Measurements from ENCODE around the gene TMEM117.

The TMEM117 gene

GRCh38 chr12:43914391-43914790 lies 78.5 kb downstream of the TMEM117 start:
- no peak for DNase-seq (ENCODE audit: low read depth in 2 of 2)
- no peak for TF ChIP-seq CTCF (IDR thresholded peaks at IDR 0.05; ENCODE audit: low read depth, low read length)
- H3K4me3 ChIP-seq (replicated peaks in 1 of 2; ENCODE audit: low read depth in 2 of 2, low read length in 2 of 2): no peak overlapping the region

GRCh38 chr12:43914923-43915468 lies 79.1 kb downstream of the TMEM117 start:
- no peak for DNase-seq (ENCODE audit: low read depth in 2 of 2)
- no peak for TF ChIP-seq CTCF (IDR thresholded peaks at IDR 0.05; ENCODE audit: low read depth, low read length)
- H3K4me3 ChIP-seq (replicated peaks in 1 of 2; ENCODE audit: low read depth in 2 of 2, low read length in 2 of 2): no peak overlapping the region

GRCh38 chr12:43917896-43918295 lies 82.0 kb downstream of the TMEM117 start:
- H3K4me3 ChIP-seq (replicated peaks in 1 of 2; ENCODE audit: low read depth in 2 of 2, low read length in 2 of 2): no peak overlapping the region
- no peak for DNase-seq (ENCODE audit: low read depth in 2 of 2)
- no peak for TF ChIP-seq CTCF (IDR thresholded peaks at IDR 0.05; ENCODE audit: low read depth, low read length)

GRCh38 chr12:43921666-43922337 lies 85.9 kb downstream of the TMEM117 start:
- TF ChIP-seq CTCF (IDR thresholded peaks at IDR 0.05; ENCODE audit: low read depth, low read length): no peak
- peak in 1 of 2 donors; percentile 18 for DNase-seq (ENCODE audit: low read depth in 2 of 2)
- H3K4me3 ChIP-seq (replicated peaks in 1 of 2; ENCODE audit: low read depth in 2 of 2, low read length in 2 of 2): no peak overlapping the region

GRCh38 chr12:43930032-43930431 lies 94.2 kb downstream of the TMEM117 start:
- no peak overlapping the region for H3K4me3 ChIP-seq (replicated peaks in 1 of 2; ENCODE audit: low read depth in 2 of 2, low read length in 2 of 2)
- TF ChIP-seq CTCF (IDR thresholded peaks at IDR 0.05; ENCODE audit: low read depth, low read length): no peak
- DNase-seq (ENCODE audit: low read depth in 2 of 2): no peak

- TF ChIP-seq CTCF (IDR thresholded peaks at IDR 0.05; ENCODE audit: low read depth, low read length): no peak
- H3K4me3 ChIP-seq (replicated peaks in 1 of 2; ENCODE audit: low read depth in 2 of 2, low read length in 2 of 2): no peak overlapping the region
- no peak for DNase-seq (ENCODE audit: low read depth in 2 of 2)
Measured at GRCh38 chr12:43931187-43931586, 95.3 kb downstream of the TMEM117 start.

GRCh38 chr12:43935581-43935980 lies 99.7 kb downstream of the TMEM117 start:
- no peak for TF ChIP-seq CTCF (IDR thresholded peaks at IDR 0.05; ENCODE audit: low read depth, low read length)
- DNase-seq (ENCODE audit: low read depth in 2 of 2): no peak
- H3K4me3 ChIP-seq (replicated peaks in 1 of 2; ENCODE audit: low read depth in 2 of 2, low read length in 2 of 2): no peak overlapping the region
